GM18498 (cell line): ENCODE measurements around the gene GP2.

Experiments
- ATAC-seq: cut with Tn5 transposase; IDR thresholded peaks from one replicate; pipeline ENCODE4 v1.9.1; 2021; ENCODE audit warnings: mild to moderate bottlenecking, moderate library complexity; ENCODE audit not compliant: unreplicated experiment

Gene GP2

DNA sequence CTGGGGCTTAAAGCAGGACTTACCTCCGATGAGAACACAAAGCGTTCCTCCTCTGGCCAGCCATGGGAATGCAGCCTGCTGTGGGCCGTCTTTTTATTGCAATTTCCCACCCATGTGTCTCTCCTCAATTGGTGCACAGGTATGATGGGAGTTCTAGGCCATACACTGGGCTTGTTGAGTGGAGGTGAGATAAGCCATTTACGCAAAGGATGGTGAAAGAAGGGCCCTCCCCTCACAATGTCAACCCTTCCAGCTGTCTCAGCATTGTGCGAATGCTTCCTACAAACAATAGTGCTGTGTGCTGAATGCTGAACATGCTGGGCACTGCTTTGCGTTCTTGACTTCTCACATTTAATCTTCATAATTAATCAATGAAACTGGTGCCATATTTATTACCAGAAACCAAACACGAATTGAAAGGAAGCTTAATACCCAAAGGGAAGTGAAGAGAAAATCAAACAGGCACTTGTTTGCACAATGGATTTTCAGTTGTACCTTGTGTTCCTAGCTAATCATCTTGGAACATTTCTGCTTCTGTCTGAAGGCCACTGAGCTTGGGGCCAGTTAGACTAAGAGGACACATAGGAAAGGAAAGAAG, at the start of gene GP2:
GP2 (minus strand) TSS at position 70 of the 598 bp plus-strand sequence. CDS start 1,082 bp downstream, outside the sequence.
- no peak for ATAC-seq

DNA sequence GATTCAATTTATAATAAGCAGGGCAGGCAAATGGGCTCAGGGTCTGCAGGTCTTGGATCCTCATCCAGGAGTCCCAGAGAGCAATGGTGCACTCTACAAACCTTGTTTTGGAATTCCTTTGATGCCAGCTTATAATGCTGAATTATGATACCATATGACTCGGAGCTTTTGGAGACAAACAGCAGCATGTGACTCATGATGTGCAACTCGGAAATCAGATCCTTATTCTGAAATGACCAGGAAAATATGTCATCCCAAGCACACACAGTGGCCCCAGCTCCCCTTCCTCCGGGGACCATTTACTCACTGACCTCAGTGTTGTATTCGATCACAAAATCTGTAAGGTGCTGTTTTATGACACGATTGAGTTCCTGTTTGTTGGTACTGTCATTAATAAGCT, 45.4 kb upstream of the GP2 start:
- no peak for ATAC-seq

DNA sequence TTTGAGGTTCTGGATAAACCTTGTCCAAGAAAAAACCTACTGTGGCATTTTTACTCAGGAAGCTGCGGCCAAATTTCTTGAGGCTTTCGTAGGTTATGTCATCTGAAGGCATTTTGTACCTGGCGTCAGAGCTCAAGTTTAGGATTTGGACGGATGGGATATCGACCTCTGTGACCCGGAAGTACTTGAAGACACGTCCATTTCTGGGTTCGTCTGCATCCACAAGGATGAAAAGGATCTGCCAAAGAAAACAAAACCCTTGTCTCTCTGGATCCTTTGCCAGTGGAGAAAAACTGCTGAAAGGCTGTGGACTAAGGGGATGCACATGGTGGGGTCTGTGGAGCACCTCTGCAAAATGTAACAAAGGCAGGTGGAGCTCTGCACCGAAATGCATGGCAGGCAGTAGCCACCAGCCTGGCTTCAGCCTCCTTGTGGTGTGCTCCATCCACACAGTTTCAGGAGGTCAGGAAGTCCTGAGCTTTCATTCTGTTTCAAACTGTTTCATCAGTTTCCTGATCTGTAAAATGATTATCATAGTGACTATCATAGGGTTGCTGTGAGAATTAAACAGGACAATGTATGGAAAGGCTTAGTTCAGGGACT, 42.2 kb upstream of the GP2 start:
- ATAC-seq = no peak

DNA sequence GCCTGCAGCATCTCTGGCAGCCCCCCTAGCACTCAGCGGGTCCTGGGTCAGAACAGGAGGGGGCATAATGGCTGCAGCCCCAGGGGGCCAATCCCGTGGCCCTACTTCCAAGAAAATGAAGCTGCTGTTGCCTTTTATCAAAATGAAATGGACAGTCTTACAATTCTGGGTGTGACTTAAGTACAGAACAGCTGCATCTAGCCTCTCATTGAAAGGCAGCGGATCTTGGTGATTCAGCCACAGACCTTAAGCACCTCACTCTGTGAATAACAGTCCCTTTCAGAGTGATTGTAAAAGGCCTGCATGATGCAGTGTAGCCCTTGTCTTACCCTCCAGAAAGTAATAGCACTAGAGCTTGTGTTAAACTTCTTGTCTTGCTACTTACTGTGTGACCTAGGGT, 36.7 kb upstream of the GP2 start:
- no peak for ATAC-seq

DNA sequence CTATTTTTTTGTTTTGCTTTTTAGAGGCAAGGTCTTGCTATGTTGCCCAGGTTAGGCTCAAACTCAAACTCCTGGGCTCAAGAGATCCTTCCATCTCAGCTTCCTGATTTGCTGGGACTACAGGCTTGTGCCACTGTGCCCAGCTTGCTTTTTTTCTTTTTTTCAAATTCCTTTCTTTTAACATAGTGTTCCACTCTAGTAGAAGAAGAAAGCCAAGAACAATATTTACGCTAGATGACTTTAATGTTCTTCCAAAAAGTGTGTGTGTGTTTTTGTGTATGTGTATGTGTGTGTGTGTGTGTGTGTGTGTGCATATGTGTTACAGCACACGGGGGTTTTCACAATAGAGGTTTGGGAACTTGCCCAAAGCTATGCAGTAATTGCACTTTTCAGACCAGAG, 35.9 kb upstream of the GP2 start:
- ATAC-seq = no peak

DNA sequence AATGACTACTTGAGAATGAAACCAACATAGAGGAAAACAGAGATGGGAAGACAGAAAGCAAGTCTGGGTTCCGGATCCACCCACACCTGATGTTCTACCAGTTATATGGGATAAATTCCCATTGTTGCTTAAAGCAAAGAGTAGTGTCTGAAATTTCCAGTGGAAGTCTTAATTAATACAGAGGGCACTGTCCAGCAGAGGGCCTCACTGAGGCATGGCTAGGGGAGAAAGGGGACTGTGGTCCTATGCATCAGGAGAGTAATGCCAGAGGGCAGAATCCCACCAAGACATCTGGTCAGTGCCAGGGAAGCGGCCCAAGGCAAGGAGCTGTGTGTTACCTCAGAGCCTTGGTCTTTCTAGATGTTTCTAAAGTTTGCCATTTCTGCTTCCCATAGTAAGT, 32.7 kb upstream of the GP2 start:
- no peak for ATAC-seq

DNA sequence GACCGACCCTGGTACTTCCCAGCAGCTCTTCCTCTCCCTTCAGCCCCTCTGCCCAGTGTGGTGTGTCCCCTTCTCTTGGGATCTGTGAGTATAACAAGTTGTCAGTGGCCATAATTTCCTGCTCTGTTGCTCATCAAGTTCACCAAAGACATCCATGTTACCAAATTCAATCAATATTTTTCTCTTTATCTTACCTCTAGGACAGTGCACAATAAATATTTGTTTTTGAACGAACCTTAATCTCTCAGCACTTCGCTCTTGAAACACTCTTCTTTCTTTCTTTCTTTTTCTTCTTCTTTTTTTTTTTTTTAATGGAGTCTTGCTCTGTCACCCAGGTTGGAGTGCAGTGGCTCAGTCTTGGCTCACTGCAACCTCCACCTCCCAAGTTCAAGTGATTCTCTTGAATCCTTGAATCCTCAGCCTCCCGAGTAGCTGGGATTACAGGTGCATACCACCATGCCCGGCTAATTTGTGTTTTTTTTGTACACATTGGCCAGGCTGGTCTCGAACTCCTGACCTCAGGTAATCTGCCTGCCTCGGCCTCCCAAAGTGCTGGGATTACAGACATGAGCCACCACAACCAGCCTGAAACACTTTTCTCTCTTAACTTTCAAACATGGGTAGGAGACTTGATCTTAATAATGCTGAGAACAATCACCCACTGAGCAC, 27.9 kb upstream of the GP2 start:
- no peak for ATAC-seq

DNA sequence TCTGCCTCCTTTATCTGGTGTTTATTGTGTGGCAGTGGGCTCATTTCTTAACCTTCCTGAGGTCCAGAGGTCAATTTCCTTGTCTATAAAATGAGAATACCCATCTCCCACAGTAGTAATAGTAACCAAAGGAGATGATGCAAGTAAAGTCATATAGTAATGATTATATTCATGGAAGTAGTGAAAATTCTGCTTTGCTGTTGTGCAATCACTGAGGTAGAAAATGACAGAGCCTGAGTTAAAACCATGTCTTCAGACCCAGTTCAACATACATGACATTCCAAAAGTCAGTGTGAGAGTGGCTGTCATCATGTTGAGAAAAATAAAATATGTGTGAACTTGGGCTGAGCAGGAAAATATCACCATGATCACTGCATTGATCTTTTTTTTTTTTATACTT, 26.1 kb upstream of the GP2 start:
- no peak for ATAC-seq

DNA sequence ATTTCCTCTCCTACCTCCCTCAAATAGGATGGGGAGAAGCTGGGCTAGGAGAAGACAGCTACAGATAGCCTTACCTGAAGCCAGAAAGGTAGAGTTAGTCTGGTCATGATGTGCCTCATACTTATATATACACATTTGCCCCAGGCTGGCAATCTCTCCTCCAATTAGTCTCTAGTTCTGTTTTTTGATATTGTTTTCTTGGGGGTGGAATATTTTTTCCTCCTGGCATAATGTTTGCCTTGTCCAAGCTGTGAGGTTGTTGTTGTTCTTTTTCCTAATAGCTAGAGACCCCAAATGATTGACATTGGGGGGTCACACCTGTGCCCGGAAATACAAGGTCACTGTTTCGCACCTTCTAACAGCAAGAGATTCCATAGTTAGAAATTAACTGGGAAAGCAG, 25.3 kb upstream of the GP2 start, which contains the start of gene UMOD:
UMOD (minus strand) TSS at position 101 of the 400 bp plus-strand sequence. CDS start 1,978 bp downstream, outside the sequence.
- ATAC-seq = no peak

DNA sequence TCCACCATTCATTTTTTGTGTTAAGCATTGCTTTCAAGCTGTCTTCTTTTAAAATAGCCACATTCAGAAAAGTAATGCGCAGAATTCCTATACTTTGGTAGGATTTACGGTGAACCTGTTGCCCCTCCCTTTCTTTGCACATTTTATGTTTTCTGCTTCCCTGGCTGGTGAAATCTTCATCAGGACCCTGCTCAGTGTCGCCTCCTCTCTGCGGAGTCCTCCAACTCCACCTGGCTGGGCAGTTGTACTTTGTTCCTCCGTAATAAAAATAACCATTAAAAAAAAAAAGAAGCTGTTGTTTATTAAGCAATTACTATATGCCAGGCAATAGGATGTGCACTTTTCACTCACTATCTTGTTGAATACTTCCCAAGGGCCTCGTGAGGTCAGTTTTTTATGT, 22.3 kb upstream of the GP2 start:
- ATAC-seq = no peak

DNA sequence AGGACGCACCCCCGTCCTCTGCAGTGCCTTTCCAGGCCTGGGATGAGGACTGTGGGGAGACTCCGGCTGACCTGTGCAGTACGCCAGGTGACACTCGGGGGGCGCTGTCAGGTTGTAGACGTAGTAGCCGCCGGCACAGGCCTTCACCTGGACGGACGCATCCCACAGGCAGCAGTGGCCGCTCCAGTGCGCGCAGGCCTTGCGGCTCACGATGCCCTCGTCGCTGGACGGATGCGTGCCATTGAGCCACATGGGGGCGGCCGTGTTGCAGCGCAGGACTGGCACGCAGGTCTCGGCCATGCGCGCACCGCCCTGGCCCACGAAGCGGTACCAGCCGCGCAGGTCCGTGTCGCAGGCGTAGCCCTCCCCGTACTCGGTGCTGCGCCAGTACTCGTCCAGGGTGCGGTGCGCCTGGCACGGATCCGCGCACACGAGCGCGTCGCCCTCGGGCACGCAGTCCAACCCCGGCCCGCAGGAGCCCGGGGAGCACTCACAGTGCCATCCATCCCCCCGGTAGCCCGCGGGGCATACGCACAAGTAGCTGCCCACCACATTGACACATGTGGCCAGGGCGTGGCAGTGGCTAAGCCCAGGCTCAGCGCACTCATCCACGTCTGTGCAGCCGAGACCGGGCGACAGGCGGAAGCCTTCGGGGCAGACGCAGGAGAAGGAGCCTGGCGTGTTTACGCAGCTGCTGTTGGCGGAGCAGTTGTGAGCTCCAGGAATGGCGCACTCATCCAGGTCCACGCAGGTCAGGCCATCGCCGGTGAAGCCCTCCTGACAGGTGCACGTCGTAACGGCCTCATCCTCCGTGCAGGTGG, 21.3 kb upstream of the GP2 start:
- ATAC-seq = no peak

DNA sequence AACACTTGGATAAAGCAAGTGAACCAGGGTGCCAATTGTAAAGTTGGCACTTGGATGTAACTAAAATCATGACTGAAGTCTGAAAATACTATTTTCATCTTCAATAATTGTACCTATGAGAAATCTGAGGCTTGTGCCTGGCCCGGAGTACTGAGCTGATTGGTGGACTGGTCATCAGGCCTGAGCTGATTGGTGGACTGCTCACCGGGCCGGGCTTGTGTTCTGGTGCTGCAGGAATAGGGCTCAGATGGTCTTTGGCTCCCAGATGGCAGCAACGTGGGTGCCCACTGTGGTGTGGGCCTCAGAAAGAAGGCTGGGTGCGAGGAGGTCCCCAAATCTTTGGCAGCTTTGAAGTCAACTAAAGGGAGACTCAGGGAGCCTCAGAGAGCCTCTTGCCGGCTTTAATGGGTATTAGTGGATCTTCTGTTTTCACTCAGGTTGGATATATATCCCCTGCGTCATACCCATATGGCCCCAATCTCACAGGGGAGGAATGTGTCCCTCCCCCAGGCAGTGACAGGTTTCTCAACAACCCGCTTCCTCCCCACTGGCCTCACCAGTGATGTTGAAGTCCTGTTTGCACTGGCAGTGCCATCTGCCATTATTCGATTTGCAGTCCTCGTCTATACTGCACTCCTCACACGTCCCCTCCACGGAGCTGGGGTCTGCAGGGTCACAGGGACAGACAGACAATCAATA, 20.5 kb upstream of the GP2 start:
- ATAC-seq = no peak

DNA sequence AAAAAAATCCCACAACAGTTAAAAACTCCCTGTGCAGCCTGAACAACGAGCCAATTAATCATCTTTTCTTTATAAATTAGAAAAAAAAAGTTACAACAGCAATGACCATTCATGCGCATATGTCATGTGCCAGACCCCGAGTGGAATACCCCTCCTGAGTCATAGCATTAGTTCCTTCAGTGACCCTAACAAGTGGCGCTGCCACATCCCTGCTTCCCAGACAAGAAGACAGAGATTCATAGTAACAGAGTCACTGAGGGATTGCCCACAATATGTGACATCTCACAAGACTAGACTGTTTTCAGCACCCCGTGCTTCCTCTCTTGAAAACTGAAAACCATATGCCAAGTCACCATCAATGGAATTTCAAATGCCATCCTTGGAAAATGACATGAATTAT, 17.3 kb upstream of the GP2 start:
- ATAC-seq = no peak

DNA sequence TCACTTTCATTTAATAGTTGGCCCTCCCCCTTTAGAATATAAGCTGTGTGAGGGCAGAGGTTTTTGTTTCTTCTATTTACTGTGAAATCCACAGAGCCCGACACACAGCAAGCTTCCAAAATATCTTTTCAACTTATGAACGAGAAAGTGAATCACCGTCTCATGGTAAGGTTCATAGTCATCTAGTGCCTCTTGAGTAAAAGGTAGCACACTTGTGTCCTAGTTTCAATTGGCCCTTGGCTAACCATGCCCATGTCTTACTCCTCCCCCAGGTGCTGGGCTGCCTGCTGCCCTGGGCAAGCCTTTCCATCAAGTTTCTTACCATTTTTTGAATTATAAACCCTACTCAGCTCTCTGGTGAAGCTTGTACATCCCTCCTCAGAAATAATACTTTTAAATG, 12.4 kb upstream of the GP2 start:
- ATAC-seq = no peak

DNA sequence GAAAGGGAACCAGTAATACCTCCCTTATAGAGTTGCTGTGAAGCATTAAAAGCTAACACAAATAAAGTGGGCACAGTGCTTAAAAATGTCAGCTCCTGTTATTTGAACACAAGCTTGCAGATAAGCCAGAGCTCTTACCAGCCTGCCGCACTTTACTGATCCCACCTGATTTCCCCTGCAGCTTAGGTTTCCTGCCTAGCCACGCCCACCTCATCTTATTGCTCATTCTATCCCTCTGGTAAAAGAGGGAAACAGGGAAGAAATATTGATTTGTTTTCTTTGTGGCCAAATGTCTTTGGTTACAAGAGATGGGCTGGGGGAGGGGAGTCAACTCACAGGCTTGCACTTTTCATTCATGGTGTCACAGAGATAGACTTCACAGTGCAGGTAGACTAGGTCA, 9.6 kb upstream of the GP2 start:
- ATAC-seq = no peak

DNA sequence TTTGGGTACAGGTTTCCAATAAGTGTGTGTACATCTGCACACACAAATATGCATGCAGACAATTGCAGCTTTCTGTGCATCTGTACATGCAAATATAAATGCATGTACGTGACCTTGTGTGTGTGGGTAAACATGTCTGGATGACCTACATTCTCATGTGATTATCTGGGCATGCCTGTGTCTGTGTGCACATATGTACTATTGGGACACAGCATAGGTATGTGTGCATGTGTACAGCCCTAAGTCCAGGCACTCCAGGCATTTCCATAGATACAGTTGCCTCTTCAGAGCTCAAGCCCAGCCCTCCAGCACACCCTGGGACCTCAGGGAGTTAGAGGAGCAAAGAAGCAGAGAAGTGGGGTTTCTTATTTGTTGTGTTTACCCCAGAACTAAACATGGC, 7.1 kb upstream of the GP2 start:
- no peak for ATAC-seq

DNA sequence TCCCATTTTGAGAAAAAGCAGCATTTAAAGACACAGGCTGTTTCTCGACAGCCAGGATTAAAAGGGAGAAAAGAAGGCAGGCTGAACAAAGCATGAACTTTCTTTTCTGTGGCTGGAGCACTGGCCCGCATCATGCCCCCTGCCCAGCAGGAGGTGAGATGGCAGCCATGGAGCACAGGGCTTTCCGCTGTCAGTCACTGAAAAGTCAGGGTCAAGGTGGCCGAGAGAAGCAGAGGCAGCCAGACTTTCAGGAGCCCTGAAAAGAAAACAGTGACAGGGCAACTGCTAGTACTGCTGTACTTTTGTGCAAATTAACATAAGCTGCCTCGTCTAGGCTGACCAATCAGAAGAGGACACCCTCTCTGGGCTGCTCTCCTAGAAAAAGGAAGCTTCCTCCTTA, 5.8 kb upstream of the GP2 start:
- no peak for ATAC-seq

DNA sequence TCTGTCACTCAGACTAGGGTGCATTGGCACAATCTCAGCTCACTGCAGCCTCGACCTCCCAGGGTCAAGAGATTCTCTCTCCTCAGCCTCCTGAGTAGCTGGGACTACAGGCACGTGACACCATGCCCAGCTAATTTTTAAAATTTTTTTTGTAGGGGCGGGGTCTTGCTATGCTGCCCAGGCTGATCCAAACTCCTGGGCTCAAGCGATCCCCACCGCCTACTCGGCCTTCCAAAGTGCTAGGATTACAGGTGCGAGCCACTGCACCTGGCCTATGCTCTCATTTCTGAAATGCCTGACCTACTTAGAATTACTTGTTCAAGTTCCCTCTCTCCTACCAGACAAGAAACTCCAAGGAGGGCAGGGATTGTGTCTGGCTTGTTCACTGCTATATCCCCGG, 5.1 kb upstream of the GP2 start:
- ATAC-seq = no peak

DNA sequence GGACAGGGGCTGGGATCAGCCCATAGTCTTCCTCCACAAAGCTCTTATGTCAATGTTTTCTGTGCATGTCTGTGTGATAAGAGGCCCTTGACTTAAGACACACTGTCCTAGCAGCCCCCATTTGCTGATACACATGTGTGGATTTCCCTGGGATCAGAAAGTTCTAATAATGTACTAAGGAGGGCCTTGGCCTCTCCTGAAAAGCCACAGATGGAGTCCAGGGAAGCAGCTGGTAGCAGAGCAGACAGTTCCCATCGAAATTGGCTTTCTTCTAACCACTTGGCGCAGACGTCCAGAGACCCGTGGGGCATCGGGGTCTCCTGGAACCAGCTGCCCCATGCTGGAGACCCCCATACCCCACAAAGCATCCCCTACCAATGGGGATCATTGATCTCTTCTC, 4.3 kb upstream of the GP2 start:
- ATAC-seq = no peak

DNA sequence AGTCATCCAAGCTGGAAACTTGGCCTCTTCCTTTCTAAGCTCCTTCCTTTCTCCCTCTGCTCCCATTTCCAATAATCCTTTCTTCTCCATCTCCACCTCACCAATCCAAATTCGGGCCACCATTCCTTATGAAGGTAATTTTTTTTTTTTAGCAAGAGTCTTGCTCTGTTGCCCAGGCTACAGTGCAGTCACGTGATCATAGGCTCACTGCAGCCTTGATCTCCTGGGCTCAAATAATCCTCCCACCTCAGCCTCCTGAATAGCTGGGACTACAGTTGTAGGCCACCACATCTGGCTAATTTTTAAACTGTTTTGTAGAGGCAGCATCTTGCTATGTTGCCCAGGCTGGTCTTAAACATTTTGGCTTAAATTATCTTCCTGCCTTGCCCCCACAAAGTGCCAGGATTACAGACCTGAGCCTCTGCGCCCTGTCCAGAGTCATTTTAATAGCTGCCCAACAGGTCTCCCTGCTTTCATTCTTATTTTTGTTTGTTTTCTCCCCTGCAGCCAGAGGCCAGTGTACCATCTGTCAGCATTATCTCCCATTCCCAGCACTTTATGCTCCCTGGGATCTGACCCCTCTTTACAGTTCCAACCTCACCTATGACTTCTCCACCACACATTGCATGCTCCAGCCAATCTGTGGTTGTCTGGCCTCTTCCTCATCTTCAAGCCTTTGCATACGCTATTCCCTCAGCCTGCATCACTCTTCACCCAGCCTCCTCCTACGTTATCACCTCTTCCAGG, 2.3 kb upstream of the GP2 start:
- no peak for ATAC-seq
